GM12873 (cell line): ENCODE results near the gene TRAPPC6A.

Source experiments
- TF ChIP-seq, protein P1 (sequence below): IDR thresholded peaks from 2 replicates; pipeline ENCODE4 v1.5.1; 2012; ENCODE audit warnings: low read depth, mild to moderate bottlenecking, moderate library complexity, low read length, control low read depth; ENCODE audit not compliant: insufficient read depth; ENCODE audit errors: missing control alignments

The TRAPPC6A gene

DNA sequence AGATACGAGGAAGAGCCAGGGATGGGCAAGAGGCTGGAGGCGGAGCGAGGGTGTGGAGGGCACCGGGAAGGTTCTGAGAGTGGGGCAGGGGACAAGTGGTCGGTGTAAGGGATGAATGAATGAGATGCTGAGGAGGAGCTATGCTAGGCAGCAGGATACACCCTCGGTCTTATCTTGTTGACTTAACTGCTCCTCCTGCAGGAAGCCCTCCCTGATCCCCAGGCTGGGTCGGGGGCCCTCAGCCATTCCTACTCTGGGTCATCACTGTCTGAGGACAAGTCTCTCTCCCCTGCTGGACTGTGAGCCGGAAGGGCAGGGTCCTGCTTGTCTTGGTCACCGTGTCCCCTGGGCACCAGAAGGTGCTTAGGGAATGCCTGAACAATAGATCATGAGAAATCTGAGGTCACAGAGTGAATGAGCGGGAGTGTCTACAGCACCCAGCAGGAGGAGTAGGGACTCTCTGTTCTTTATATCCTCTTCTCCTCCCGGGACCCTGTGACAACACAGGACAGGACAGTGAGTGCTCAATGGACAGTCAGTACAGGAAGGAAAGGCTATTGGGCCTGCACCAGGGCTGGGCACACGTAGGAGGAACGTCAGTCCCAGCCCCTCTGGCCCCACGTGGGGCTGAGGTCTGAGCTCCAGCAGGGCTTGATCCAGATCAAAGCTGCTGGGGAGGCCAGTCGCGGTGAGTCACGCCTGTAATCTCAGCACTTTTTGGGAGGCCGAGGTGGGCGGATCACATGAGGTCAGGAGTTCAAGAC, 23.8 kb downstream of the TRAPPC6A start:
- TF ChIP-seq, protein P1, sequence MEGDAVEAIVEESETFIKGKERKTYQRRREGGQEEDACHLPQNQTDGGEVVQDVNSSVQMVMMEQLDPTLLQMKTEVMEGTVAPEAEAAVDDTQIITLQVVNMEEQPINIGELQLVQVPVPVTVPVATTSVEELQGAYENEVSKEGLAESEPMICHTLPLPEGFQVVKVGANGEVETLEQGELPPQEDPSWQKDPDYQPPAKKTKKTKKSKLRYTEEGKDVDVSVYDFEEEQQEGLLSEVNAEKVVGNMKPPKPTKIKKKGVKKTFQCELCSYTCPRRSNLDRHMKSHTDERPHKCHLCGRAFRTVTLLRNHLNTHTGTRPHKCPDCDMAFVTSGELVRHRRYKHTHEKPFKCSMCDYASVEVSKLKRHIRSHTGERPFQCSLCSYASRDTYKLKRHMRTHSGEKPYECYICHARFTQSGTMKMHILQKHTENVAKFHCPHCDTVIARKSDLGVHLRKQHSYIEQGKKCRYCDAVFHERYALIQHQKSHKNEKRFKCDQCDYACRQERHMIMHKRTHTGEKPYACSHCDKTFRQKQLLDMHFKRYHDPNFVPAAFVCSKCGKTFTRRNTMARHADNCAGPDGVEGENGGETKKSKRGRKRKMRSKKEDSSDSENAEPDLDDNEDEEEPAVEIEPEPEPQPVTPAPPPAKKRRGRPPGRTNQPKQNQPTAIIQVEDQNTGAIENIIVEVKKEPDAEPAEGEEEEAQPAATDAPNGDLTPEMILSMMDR, result no peak

DNA sequence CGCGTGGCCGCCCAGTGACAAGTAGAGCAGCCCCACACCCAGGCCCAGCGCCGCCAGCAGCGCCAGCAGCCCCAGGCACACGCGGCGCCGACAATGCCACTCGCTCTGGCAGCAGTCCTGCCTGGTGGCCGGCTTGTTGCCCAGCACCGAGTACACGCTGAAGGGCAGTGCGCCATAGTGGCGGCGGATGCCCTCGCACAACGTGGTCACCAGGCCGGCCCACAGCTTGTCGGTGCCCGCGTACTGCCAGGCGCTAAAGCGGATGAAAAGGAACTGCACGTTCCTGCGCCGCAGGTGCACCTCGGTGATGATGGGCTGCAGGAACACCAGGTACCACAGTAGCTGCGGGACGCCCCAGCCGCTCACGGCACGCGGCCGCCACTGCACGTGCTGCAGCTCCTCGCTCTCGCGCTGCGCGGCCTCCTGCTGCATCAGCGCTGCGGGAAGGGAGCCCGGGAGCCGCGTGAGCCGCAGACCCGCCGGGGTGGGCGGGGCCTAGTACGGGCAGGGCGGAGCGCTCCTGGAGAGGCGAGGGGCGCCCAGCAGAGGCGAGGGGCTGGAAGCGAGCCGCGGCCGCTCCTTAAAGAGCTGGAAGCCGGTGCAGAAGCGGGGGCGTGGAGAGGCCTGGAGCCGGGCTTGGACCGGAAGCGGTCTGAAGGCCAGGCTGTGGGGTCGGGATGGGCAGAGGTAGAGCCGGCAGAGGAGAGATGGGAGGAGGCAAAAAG, 24.5 kb downstream of the TRAPPC6A start:
- TF ChIP-seq, protein P1, result no peak

DNA sequence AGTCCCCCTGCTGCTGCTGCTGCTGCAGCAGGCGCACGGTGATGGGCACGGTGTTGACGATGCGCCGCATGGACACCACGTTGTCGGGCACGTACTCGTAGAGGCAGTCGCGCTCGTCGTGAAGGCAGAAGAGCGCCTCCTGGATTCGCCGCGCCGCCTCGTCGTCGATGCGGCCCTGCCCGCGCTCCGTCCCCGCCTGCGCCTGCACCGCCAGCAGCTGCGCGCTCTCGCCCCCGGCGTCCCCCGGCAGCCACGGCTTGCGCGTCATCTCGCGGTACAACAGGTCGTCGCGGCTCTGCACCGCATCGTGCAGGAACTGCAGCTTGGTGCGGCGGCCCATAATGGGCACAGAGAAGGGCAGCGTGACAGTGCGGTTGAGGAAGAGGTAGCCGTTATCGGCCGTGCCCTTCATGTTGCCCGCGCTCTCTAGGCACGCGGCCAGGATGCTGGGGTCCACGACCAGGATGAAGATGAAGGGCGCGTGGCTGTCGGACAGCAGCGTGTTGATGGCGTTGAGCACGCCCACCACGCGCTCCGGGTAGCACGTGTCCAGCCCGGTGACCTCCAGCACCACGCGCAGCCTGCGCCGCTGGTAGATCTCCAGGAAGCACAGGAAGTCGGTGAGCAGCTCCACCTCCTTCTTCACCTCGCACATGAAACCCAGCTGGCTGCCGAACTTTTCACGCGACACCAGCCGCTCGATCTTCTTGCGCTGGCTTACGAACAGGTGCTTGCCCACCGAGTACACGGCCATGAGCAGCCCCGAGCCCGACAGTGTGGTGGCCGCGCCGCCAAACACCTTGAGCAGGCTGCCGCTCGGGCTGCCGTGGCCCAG, 25.3 kb downstream of the TRAPPC6A start:
- TF ChIP-seq, protein P1, result peak; percentile 8

DNA sequence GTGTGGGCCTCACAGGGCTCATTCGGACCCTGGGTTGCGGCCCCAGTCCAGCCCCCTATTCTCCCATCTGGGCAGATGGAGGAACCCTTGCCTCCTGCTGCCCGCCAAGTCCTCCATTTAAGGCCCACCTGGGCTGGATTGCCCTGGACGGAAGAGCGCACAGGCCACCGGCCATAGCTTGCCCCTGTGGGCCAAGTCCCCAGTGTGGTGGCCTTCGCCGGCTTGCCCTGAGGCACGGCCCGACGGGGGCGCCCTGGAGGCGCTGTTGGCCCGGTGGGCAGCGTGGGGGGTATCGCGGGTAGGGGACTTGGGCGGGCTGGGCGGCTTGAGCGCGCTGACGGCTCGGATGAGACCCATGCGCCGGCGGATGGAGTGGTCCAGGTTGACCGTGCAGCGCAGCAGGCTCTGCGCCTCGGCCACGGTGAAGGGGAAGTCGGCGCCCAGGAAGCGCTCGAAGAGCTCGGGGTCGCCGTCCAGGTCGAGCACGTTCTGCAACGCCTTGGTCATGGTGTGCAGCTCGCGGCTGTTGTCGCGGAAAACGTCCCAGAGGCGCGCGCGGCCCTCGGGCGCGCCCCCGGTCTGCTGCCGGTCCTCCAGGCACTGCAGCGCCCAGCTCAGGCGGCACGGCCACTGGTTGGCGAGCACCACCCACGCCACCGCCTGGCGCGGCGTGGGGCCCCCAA, 26.1 kb downstream of the TRAPPC6A start:
- TF ChIP-seq, protein P1, result no peak

DNA sequence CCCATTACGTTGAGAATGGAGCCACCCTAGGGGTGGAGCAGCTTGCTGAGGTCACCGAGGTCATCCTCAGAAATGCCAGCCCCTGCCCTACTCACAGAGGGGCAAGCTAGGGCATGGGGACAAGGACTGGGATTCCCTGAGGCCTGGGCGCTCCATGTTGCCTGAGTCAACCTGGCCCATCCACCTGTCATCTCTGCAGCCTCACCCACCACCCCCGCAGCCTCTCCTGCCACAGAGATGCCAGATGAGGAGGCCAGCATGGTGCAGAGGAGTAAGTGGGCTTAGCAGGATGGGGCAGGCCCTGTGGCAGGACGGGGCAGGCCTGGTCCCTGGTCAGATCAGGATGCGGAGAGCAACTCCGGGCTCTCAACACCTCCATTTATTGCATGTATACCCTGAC, 26.7 kb downstream of the TRAPPC6A start:
- TF ChIP-seq, protein P1, result no peak

DNA sequence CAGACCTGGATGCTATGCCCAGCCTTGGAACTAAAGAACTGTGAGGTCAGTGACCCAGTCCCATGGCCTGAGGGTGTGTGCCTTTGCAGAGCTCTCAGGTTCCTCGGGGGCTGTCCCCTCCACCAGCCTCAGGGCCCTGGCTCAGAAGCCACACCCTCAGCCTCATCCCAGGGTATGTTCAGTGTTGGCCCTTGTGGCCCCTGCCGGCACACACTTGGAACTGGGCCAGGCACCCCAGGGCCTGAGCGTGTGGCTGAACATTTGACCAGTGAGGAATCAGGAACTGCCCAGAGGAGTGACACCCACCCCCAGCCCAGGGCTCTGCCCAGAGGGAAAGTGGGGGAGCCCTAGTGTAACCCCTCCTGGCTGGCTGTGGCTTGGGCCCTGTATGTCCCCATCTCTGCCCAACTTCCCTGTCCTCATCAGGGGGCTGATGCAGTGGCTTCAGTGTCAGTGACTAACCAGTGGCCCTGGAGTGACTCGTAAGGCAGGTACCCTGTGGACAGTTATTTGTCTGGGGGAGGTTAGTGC, 27.2 kb downstream of the TRAPPC6A start:
- TF ChIP-seq, protein P1, result no peak
